GM12875 (cell line): ENCODE data around the gene SLC35D1.
A peak's percentile ranks its signal among the peaks of the same experiment; 100 is the strongest.

Experiments used
- H3K4me3 ChIP-seq: one replicate; pipeline ENCODE4 v1.5.1; 2011; ENCODE audit warnings: low read depth, low read length, control low read depth
- TF ChIP-seq, protein P1 (sequence below): IDR thresholded peaks from 2 replicates; pipeline ENCODE4 v1.5.1; 2011; ENCODE audit warnings: low read depth, mild to moderate bottlenecking, control low read depth, inconsistent platforms, low read length, moderate library complexity, borderline replicate concordance; ENCODE audit not compliant: insufficient read depth

SLC35D1 gene

DNA sequence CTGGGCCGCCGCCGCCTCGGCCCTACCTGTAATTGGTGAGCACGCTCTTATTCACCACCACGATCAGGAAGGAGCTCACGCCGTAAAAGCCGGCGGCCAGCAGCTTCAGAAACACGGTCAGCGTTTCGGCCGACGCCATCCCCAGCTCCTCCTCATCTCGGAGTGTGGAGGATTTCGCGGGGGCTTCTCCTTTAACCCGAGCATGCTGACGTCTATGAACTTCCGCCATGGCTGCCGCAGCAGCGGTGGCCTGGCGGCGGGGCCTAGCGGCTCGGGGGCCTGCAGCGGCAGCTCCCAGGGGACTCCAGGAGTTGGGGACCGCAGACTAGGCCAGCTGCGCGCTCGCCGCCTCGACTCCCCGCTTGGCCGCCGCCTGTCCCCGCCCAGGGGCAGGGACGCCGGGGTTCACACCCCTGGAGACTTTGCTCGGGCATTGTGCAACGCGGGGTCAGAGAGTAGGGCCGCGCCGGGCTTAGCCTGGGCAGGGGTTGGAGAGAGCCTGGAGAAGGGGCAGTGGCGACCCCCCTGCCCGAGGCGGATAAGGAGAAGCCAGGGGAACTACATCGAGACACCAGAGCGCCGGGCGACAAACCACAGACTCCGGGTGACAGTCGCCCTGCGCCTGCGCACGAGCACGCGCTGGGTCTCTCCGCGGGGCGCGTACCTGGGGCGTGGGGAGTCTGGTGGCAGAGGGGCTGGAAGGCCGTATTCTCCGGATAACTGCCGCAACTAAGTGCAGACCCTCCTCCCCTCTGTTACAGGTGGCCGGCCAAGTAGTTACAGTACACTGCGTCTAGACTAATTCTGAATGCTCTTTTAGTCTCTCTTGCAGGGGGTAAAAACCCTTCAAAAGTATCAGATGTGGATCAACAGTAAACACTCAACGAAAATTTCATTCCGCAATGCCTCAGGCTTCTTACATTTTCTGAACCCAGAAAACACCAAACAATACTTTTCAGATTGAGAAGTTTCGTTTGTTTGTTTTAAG, at the start of gene SLC35D1:
Gene SLC35D1, minus strand, starts transcription at position 364 of the 988 bp plus-strand sequence. Its CDS starts 135 bp downstream, at position 229.
- TF ChIP-seq, protein P1, sequence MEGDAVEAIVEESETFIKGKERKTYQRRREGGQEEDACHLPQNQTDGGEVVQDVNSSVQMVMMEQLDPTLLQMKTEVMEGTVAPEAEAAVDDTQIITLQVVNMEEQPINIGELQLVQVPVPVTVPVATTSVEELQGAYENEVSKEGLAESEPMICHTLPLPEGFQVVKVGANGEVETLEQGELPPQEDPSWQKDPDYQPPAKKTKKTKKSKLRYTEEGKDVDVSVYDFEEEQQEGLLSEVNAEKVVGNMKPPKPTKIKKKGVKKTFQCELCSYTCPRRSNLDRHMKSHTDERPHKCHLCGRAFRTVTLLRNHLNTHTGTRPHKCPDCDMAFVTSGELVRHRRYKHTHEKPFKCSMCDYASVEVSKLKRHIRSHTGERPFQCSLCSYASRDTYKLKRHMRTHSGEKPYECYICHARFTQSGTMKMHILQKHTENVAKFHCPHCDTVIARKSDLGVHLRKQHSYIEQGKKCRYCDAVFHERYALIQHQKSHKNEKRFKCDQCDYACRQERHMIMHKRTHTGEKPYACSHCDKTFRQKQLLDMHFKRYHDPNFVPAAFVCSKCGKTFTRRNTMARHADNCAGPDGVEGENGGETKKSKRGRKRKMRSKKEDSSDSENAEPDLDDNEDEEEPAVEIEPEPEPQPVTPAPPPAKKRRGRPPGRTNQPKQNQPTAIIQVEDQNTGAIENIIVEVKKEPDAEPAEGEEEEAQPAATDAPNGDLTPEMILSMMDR, result no peak
- H3K4me3 ChIP-seq, result peak within 1 kb of the TSS; percentile 73

DNA sequence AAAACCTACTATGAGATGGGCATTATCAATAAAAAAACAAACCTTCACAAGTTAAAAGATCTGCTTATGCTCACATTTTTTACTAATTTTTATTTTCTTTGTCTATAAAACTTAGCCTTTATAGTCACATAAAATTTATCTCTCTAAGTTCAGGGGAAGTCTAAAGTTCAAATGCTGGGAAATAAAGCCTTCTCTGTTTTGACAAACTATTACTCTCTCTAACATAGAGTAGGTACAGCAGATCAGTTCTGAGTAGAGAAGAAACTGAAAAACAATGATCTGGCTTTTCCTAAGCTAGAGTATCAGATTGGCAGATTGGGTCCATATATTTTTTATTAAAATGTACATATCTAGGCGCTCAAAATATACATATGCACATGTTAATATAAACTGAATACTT, 49.6 kb upstream of the SLC35D1 start:
- TF ChIP-seq, protein P1, result no peak
- H3K4me3 ChIP-seq, result no peak overlapping the region

DNA sequence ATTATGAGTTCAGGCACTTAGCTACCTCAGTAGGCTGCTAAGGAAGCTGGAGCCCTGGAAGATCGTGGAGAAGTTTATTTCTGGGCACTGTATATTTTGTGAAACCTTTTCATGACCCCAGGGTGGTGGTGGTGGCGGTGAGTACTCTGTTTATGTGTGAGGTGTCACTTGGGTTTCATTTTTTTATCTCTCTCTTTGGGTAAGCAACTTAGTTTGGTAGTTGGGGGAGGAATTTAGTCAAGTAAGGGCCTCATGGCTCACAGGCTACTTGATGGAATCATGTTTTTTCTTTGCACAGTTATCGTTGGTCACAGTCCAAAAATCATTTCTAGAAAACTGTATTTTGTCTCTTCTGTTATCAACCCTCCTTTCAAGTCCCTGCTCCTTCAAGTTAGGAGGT, 46.9 kb upstream of the SLC35D1 start:
- TF ChIP-seq, protein P1, result no peak

DNA sequence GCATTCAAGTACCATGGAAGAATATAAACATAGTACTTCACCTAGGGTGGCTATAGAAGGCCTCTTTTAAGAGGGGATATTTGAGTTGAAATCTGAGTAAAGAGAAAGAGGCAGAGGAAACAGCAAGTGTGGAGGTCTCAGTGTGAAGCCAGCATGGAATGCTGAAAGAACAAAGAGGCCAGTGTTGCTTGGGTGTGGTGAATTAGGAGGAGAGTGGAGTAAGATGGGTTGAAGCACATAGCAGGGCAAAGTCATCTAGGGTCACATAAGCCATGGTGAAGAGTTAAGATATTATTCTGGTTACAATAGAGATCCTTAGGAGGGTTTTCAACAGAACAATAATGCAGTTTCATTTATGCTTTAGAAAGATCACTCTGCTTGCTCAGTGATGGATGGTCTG, 43.4 kb upstream of the SLC35D1 start:
- H3K4me3 ChIP-seq, result no peak overlapping the region
- TF ChIP-seq, protein P1, result no peak

More for the DNA sequence above, 46.9 kb upstream of the SLC35D1 start:
- H3K4me3 ChIP-seq, result no peak overlapping the region

DNA sequence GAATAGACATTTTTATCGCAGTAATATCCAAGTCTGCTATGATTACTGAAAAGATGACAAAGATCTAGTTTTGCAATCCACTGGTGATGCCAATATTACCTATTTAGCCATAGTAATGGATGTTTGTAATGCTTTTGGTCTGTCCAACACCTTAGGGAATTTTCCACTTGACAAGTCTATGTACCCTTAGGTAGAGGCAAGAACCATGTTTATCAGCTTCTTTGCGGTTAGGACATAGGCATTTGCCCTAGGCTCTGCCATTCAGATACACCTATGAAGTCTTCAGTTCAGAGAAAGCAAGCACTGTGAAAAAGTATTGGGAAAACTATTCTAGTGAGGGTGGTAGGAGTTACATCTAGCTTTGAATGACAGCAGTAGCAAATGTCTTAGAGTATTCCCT, 40.2 kb upstream of the SLC35D1 start:
- TF ChIP-seq, protein P1, result no peak
- H3K4me3 ChIP-seq, result no peak overlapping the region

DNA sequence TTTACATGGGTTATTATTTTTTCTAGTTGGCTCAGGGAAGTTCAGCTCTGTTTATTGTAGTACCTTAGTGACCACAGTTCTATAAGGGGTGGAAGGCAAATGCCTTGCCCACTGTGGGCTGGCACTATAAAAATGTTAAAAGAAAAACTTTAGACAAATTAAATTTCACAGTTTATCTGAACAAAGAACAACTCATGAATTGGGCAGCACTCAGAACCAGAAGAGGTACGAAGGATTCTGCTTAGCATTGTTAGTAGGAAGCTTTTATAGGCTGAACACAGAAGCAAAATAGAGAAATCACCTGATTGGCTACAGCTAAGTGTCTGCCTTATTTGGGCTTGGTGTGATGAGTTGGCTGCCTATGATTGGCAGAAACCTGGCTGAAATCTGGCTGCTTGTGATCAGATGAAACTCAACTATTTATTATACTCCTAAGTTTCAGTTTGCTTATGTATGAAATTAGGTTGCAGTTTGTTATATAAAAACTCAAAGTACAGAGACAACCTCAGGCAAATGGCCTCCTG, 35.8 kb upstream of the SLC35D1 start:
- no peak overlapping the region for H3K4me3 ChIP-seq
- TF ChIP-seq, protein P1, result no peak
